HCT116 (cell line): ENCODE data around the gene DPEP3. TPM values are rescaled to one million over a fixed set of nuclear protein-coding genes. Genes with fewer than 3 reads are reported as not detected.

Source experiments
- ATAC-seq: fragments of 200-7000 bp; cut with Tn5 transposase; 2 replicates; pipeline ENCODE4 v1.9.1; 2020; ENCODE audit warnings: mild to moderate bottlenecking, moderate library complexity
- BruUV-seq: library from RNA; stranded (reverse); fragments of 400-500 nt; replicated peaks from 2 replicates; lab custom pipeline; 2021; lab: Mats Ljungman, UMichigan
- CTCF ChIA-PET: fragments of 300-600 bp; sonication (Branson Sonifier 250); formaldehyde crosslinking; loops from one replicate; lab custom pipeline; 2021; ENCODE audit warnings: antibody characterized with exemption; lab: Charles Lee
- POLR2A ChIA-PET: fragments of 300-600, 350-600 bp; sonication (Branson Sonifier 250); formaldehyde crosslinking; loops from one replicate; lab custom pipeline; 2021; ENCODE audit warnings: antibody characterized with exemption; lab: Charles Lee
- RAD21 ChIA-PET, 2 experiments: fragments of 300-600 bp; sonication (Branson Sonifier 250); formaldehyde crosslinking; loops; one replicate each; lab custom pipeline; 2023; ENCODE audit warnings: low total read pairs in 2 of 2; ENCODE audit not compliant: uncharacterized antibody in 2 of 2, unreplicated experiment in 2 of 2, low non-redundant PET in 1 of 2; lab: Charles Lee
- DNase-seq: peaks from one replicate; pipeline ENCODE4 v3.0.0-alpha.2; 2010; ENCODE audit warnings: low read depth, low spot score
- H2AFZ ChIP-seq: fragments of 200-600 bp; shearing (Covaris generic), sonication (generic); 2 replicates; pipeline ENCODE4 v1.6.1; 2017; ENCODE audit warnings: low read depth, mixed run types, mixed read lengths, antibody characterized with exemption, low read length; ENCODE audit not compliant: poor library complexity, severe bottlenecking
- H3K27ac ChIP-seq: 2 replicates; pipeline ENCODE4 v1.5.1; 2012; ENCODE audit warnings: low read depth, low read length
- H3K27me3 ChIP-seq: fragments of 200-600 bp; sonication (generic); 2 replicates; pipeline ENCODE4 v1.6.1; 2016; ENCODE audit warnings: mixed run types, low read length, mixed read lengths; ENCODE audit not compliant: insufficient read depth
- H3K36me3 ChIP-seq, 2 experiments: fragments of 200-500 bp in 1 of 2; fragments of 200-600 bp in 1 of 2; sonication (Bioruptor generic) in 1 of 2; sonication (generic) in 1 of 2; 2 replicates each; pipeline versions ENCODE4 v1.5.1 to v1.6.1; 2014 to 2016; ENCODE audit warnings: low read length in 2 of 2, inconsistent platforms in 1 of 2, mixed read lengths in 1 of 2, mixed run types in 1 of 2; ENCODE audit not compliant: insufficient read depth in 2 of 2, control insufficient read depth in 1 of 2
- H3K4me1 ChIP-seq, 2 experiments: fragments of 200-600 bp in 1 of 2; sonication (generic) in 1 of 2; 2 replicates each; pipeline versions ENCODE4 v1.5.1 to v1.6.1; 2012 to 2017; ENCODE audit warnings: low read length in 2 of 2, inconsistent platforms in 1 of 2, mild to moderate bottlenecking in 1 of 2, mixed read lengths in 1 of 2, mixed run types in 1 of 2, moderate library complexity in 1 of 2; ENCODE audit not compliant: insufficient read depth in 2 of 2, control insufficient read depth in 1 of 2
- H3K4me2 ChIP-seq: fragments of 200-600 bp; sonication (generic); 2 replicates; pipeline ENCODE4 v1.6.1; 2017; ENCODE audit warnings: mixed run types, low read length, mixed read lengths
- H3K4me3 ChIP-seq, 2 experiments: fragments of 200-600 bp in 1 of 2; sonication (generic) in 1 of 2; replicated peaks in 1 of 2; 2 replicates each; pipeline ENCODE4 v1.5.1; 2011 to 2016; ENCODE audit warnings: low read length in 2 of 2, control low read depth in 1 of 2, low read depth in 1 of 2, mild to moderate bottlenecking in 1 of 2, mixed read lengths in 1 of 2, mixed run types in 1 of 2
- H3K79me2 ChIP-seq: fragments of 200-600 bp; sonication (generic); 2 replicates; pipeline ENCODE4 v1.6.1; 2017; ENCODE audit warnings: mild to moderate bottlenecking, mixed run types, low read length, moderate library complexity, mixed read lengths; ENCODE audit not compliant: insufficient read depth
- H3K9ac ChIP-seq: fragments of 200-600 bp; sonication (generic); 2 replicates; pipeline ENCODE4 v1.6.1; 2016; ENCODE audit warnings: low read length, mixed read lengths
- H3K9me2 ChIP-seq: fragments of 200-600 bp; sonication (generic), shearing (Covaris generic); 2 replicates; pipeline ENCODE4 v1.6.1; 2017; ENCODE audit warnings: mixed run types, mild to moderate bottlenecking, moderate library complexity; ENCODE audit not compliant: insufficient read depth
- H3K9me3 ChIP-seq, 2 experiments: fragments of 200-500 bp in 1 of 2; fragments of 200-600 bp in 1 of 2; sonication (Bioruptor generic) in 1 of 2; sonication (generic) in 1 of 2; 2 replicates each; pipeline ENCODE4 v1.6.1; 2014 to 2017; ENCODE audit warnings: low read length in 2 of 2, mixed read lengths in 2 of 2, inconsistent platforms in 1 of 2, low read depth in 1 of 2, mild to moderate bottlenecking in 1 of 2, mixed run types in 1 of 2, moderate library complexity in 1 of 2; ENCODE audit not compliant: control insufficient read depth in 1 of 2, insufficient read depth in 1 of 2
- H4K20me1 ChIP-seq: fragments of 200-600 bp; sonication (generic), shearing (Covaris generic); 2 replicates; pipeline ENCODE4 v1.6.1; 2017; ENCODE audit warnings: mixed run types, mild to moderate bottlenecking, moderate library complexity; ENCODE audit not compliant: insufficient read depth
- CEBPB ChIP-seq: IDR thresholded peaks from 2 replicates; pipeline ENCODE4 v1.6.1; 2012; ENCODE audit warnings: low read depth
- EGR1 ChIP-seq: IDR thresholded peaks from 2 replicates; pipeline ENCODE4 v1.6.1; 2012; ENCODE audit warnings: low read depth
- ELF1 ChIP-seq: IDR thresholded peaks from 2 replicates; pipeline ENCODE4 v1.6.1; 2012; ENCODE audit warnings: low read depth, borderline replicate concordance
- EZH2 ChIP-seq: fragments of 200-600 bp; sonication (generic); IDR thresholded peaks from 2 replicates; pipeline ENCODE4 v1.6.1; 2017; ENCODE audit warnings: antibody characterized with exemption, mixed run types
- JUND ChIP-seq: IDR thresholded peaks from 2 replicates; pipeline ENCODE4 v1.6.1; 2012
- RAD21 ChIP-seq: IDR thresholded peaks from 2 replicates; pipeline ENCODE4 v1.6.1; 2012; ENCODE audit warnings: low read depth, mild to moderate bottlenecking
- SIN3A ChIP-seq: IDR thresholded peaks from 2 replicates; pipeline ENCODE4 v1.6.1; 2012; ENCODE audit warnings: low read depth
- SP1 ChIP-seq: IDR thresholded peaks from 2 replicates; pipeline ENCODE4 v1.6.1; 2012; ENCODE audit warnings: low read depth
- SRF ChIP-seq: IDR thresholded peaks from 2 replicates; pipeline ENCODE4 v1.6.1; 2012; ENCODE audit warnings: low read depth
- TCF7L2 ChIP-seq: IDR thresholded peaks from 2 replicates; pipeline ENCODE4 v1.7.0; 2011; ENCODE audit warnings: borderline replicate concordance, inconsistent platforms; ENCODE audit not compliant: insufficient read depth, insufficient read length; ENCODE audit errors: extremely low read depth
- ZFX ChIP-seq: fragments of 450-650 bp; IDR thresholded peaks from 2 replicates; pipeline ENCODE4 v1.6.1; 2017
- ZNF274 ChIP-seq: fragments of 200-500 bp; sonication (Bioruptor generic); IDR thresholded peaks from 2 replicates; pipeline ENCODE4 v1.6.1; 2014; ENCODE audit warnings: mild to moderate bottlenecking, low read depth, low read length, inconsistent platforms
- intact Hi-C: fragments of 100-400 bp; cut with micrococcal nuclease; formaldehyde crosslinking; loops from 2 replicates; pipeline ENCODE4 v1.10.0; 2022
- total RNA-seq: library from RNA; stranded (reverse); gene quantifications from one replicate; pipeline ENCODE4 v1.2.1, GENCODE V29; 2021; ENCODE audit not compliant: unreplicated experiment
- TF ChIP-seq, protein P1 (sequence below): IDR thresholded peaks from 2 replicates; pipeline ENCODE4 v1.6.1; 2012; ENCODE audit warnings: low read depth
- TF ChIP-seq, protein P2 (sequence below): IDR thresholded peaks from 2 replicates; pipeline ENCODE4 v1.6.1; 2011; ENCODE audit warnings: mild to moderate bottlenecking, low read length, moderate library complexity; ENCODE audit not compliant: insufficient replicate concordance; ENCODE audit errors: extremely low read depth

Gene DPEP3
- total RNA-seq, 1 experiment from 2014 or later: not detected

DNA sequence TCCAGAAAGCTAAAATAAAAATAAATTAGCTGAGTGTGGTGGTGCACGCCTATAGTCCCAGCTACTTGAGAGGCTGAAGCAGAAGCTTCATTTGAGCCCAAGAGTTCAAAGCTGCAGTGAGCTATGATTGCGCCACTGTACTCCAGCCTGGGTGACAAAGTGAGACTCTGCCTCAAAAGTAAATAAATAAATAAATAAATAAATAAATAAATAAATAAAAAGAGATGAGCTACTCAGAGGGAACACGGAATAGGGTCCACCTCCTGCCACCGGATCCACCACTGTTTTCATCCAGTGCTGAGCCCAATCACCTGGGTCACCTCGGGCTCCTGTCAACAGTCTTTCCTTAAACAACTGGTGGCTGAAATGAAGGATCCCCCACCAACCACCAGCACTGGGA lies 6.7 kb upstream of the DPEP3 start:
- Histone ChIP-seq H3K4me2 (no peak overlapping the region), H3K9me3 (no peaks in the 10 kb centered on the region), H3K4me3 (no peak overlapping the region), H3K27ac (no peak overlapping the region), H3K36me3 (no peaks in the 10 kb centered on the region), H3K4me1 (no peaks in the 10 kb centered on the region), H3K79me2 (no peaks in the 10 kb centered on the region), H3K9ac (no peak overlapping the region), H3K27me3 (no peaks in the 10 kb centered on the region), H2AFZ (no peak overlapping the region), H3K9me2 (no peaks in the 10 kb centered on the region), H4K20me1 (no peaks in the 10 kb centered on the region)
- TF ChIP-seq TCF7L2 (no peak), SRF (no peak), ZNF274 (no peak), EZH2 (no peak), ELF1 (no peak), RAD21 (no peak), SIN3A (no peak), ZFX (no peak), JUND (no peak), EGR1 (no peak), SP1 (no peak), CEBPB (no peak)
- TF ChIP-seq, protein P1, sequence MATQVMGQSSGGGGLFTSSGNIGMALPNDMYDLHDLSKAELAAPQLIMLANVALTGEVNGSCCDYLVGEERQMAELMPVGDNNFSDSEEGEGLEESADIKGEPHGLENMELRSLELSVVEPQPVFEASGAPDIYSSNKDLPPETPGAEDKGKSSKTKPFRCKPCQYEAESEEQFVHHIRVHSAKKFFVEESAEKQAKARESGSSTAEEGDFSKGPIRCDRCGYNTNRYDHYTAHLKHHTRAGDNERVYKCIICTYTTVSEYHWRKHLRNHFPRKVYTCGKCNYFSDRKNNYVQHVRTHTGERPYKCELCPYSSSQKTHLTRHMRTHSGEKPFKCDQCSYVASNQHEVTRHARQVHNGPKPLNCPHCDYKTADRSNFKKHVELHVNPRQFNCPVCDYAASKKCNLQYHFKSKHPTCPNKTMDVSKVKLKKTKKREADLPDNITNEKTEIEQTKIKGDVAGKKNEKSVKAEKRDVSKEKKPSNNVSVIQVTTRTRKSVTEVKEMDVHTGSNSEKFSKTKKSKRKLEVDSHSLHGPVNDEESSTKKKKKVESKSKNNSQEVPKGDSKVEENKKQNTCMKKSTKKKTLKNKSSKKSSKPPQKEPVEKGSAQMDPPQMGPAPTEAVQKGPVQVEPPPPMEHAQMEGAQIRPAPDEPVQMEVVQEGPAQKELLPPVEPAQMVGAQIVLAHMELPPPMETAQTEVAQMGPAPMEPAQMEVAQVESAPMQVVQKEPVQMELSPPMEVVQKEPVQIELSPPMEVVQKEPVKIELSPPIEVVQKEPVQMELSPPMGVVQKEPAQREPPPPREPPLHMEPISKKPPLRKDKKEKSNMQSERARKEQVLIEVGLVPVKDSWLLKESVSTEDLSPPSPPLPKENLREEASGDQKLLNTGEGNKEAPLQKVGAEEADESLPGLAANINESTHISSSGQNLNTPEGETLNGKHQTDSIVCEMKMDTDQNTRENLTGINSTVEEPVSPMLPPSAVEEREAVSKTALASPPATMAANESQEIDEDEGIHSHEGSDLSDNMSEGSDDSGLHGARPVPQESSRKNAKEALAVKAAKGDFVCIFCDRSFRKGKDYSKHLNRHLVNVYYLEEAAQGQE: no peak
- TF ChIP-seq, protein P2, sequence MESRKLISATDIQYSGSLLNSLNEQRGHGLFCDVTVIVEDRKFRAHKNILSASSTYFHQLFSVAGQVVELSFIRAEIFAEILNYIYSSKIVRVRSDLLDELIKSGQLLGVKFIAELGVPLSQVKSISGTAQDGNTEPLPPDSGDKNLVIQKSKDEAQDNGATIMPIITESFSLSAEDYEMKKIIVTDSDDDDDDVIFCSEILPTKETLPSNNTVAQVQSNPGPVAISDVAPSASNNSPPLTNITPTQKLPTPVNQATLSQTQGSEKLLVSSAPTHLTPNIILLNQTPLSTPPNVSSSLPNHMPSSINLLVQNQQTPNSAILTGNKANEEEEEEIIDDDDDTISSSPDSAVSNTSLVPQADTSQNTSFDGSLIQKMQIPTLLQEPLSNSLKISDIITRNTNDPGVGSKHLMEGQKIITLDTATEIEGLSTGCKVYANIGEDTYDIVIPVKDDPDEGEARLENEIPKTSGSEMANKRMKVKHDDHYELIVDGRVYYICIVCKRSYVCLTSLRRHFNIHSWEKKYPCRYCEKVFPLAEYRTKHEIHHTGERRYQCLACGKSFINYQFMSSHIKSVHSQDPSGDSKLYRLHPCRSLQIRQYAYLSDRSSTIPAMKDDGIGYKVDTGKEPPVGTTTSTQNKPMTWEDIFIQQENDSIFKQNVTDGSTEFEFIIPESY: no peak
- ChIA-PET RAD21 (no interaction called here), POLR2A (no interaction called here), CTCF (interaction anchor here (0.6 kb wide), 1 partner anchor 54 kb away, joined by 3 read pairs; no protein-coding TSS in a partner anchor)
- BruUV-seq: no TSS peak
- DNase-seq (no peak), ATAC-seq (no peak)
- intact Hi-C loops: no loop called here
